Caco-2 (cell line): ENCODE measurements around the gene MMP23B. TPM values are rescaled to one million over a fixed set of nuclear protein-coding genes. Genes with fewer than 3 reads are reported as not detected.
"Not testable (repeated sequence)": the region's sequence is repeated elsewhere in the genome, so short reads cannot be mapped to it uniquely, and the experiment has no call there.

Experiments used
- BruUV-seq: library from RNA; stranded (reverse); fragments of 400-500 nt; replicated peaks from 2 replicates; lab custom pipeline; 2021; lab: Mats Ljungman, UMichigan
- CTCF ChIA-PET: fragments of 300-600 bp; sonication (Branson Sonifier 250); formaldehyde crosslinking; loops from one replicate; lab custom pipeline; 2022; ENCODE audit warnings: antibody characterized with exemption; lab: Charles Lee
- POLR2A ChIA-PET: fragments of 300-600 bp; sonication (Branson Sonifier 250); formaldehyde crosslinking; loops from one replicate; lab custom pipeline; 2022; ENCODE audit warnings: antibody characterized with exemption; lab: Charles Lee
- DNase-seq, 2 experiments: peaks; one replicate each; pipeline versions ENCODE4 v3.0.0 to v3.0.0-alpha.2; 2020 to 2022
- H3K27me3 ChIP-seq: replicated peaks from 2 replicates; pipeline ENCODE4 v1.6.0; 2011; ENCODE audit warnings: low read length; ENCODE audit not compliant: control insufficient read depth, insufficient read depth
- H3K36me3 ChIP-seq: 2 replicates; pipeline ENCODE4 v1.5.1; 2011; ENCODE audit warnings: low read length; ENCODE audit not compliant: control insufficient read depth, insufficient read depth
- H3K4me1 ChIP-seq: fragments of 250-450 bp; sonication (Bioruptor Pico); 2 replicates; pipeline ENCODE4 v1.5.1; 2020; ENCODE audit warnings: mild to moderate bottlenecking
- H3K4me3 ChIP-seq: 2 replicates; pipeline ENCODE4 v1.5.1; 2011; ENCODE audit warnings: low read depth, mild to moderate bottlenecking, control low read depth, low read length
- H3K9me3 ChIP-seq: fragments of 250-450 bp; sonication (Bioruptor Pico); 2 replicates; pipeline ENCODE4 v1.5.1; 2020; ENCODE audit warnings: mild to moderate bottlenecking, moderate library complexity
- H3K27ac Mint-ChIP-seq: one replicate; pipeline ENCODE4 v1.8.0; 2022; ENCODE audit warnings: mixed read lengths; ENCODE audit not compliant: unreplicated experiment
- H3K27me3 Mint-ChIP-seq: one replicate; pipeline ENCODE4 v1.8.0; 2022; ENCODE audit warnings: mixed read lengths; ENCODE audit not compliant: insufficient read depth, unreplicated experiment
- H3K36me3 Mint-ChIP-seq: one replicate; pipeline ENCODE4 v1.8.0; 2022; ENCODE audit warnings: mild to moderate bottlenecking, mixed read lengths; ENCODE audit not compliant: insufficient read depth, unreplicated experiment
- H3K4me1 Mint-ChIP-seq: one replicate; pipeline ENCODE4 v1.8.0; 2022; ENCODE audit warnings: low read depth, mixed read lengths; ENCODE audit not compliant: unreplicated experiment
- H3K4me3 Mint-ChIP-seq: one replicate; pipeline ENCODE4 v1.8.0; 2022; ENCODE audit warnings: mild to moderate bottlenecking, moderate library complexity, mixed read lengths; ENCODE audit not compliant: unreplicated experiment
- H3K9me3 Mint-ChIP-seq: one replicate; pipeline ENCODE4 v1.8.0; 2022; ENCODE audit warnings: mixed read lengths; ENCODE audit not compliant: unreplicated experiment
- intact Hi-C: fragments of 100-400 bp; cut with micrococcal nuclease; formaldehyde crosslinking; loops from one replicate; pipeline ENCODE4 v1.10.0; 2022; ENCODE audit not compliant: unreplicated experiment
- total RNA-seq: library from RNA; stranded (reverse); gene quantifications from 2 replicates; pipeline ENCODE4 v1.2.3, GENCODE V29; 2022
- TF ChIP-seq, protein P1 (sequence below), 2 experiments: fragments of 200-600 bp in 1 of 2; IDR thresholded peaks; 1 replicate in 1 of 2; 2 replicates in 1 of 2; pipeline versions ENCODE4 v1.5.1 to v1.8.0; 2011 to 2022; ENCODE audit warnings: antibody characterized with exemption in 1 of 2, control low read depth in 1 of 2, inconsistent platforms in 1 of 2, low read depth in 1 of 2, low read length in 1 of 2, mild to moderate bottlenecking in 1 of 2, moderate library complexity in 1 of 2; ENCODE audit not compliant: insufficient read depth in 1 of 2, severe bottlenecking in 1 of 2, unreplicated experiment in 1 of 2

MMP23B gene
- total RNA-seq, 1 experiment from 2014 or later = 6.0 TPM

DNA sequence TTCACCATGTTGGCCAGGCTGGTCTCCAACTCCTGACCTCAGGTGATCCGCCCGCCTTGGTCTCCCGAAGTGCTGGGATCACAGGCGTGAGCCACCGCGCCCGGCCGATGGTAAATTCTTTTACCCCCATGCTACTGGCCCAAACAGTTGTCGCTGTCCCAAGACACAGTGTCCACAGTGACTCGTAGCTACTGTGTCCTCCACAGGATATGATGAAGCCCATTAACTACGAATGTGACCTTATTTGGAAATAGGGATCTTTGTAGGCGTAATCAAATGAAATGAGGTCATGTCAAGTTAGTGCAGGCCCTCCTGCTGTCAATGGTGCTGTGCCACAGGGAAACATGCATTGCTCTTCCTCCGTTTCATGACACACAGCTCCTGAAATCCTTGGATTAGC lies 40.5 kb upstream of the MMP23B start:
- no peak for DNase-seq
- intact Hi-C loops = no loop called here
- TF ChIP-seq, protein P1, sequence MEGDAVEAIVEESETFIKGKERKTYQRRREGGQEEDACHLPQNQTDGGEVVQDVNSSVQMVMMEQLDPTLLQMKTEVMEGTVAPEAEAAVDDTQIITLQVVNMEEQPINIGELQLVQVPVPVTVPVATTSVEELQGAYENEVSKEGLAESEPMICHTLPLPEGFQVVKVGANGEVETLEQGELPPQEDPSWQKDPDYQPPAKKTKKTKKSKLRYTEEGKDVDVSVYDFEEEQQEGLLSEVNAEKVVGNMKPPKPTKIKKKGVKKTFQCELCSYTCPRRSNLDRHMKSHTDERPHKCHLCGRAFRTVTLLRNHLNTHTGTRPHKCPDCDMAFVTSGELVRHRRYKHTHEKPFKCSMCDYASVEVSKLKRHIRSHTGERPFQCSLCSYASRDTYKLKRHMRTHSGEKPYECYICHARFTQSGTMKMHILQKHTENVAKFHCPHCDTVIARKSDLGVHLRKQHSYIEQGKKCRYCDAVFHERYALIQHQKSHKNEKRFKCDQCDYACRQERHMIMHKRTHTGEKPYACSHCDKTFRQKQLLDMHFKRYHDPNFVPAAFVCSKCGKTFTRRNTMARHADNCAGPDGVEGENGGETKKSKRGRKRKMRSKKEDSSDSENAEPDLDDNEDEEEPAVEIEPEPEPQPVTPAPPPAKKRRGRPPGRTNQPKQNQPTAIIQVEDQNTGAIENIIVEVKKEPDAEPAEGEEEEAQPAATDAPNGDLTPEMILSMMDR (IDR thresholded peaks at IDR 0.05; ENCODE audit: insufficient read depth in 1 of 2, low read depth in 1 of 2, low read length in 1 of 2, severe bottlenecking in 1 of 2, unreplicated experiment in 1 of 2) = no peak
- Mint-ChIP-seq H3K27me3 (no peaks in the 10 kb centered on the region), H3K9me3 (no peaks in the 10 kb centered on the region), H3K36me3 (no peaks in the 10 kb centered on the region), H3K4me3 (no peak overlapping the region), H3K27ac (no peak overlapping the region), H3K4me1 (no peaks in the 10 kb centered on the region)
- H3K4me1 ChIP-seq = no peaks in the 10 kb centered on the region
- H3K27me3 ChIP-seq = no peaks in the 10 kb centered on the region
- no TSS peak for BruUV-seq
- CTCF ChIA-PET = no interaction called here
- no peaks in the 10 kb centered on the region for H3K36me3 ChIP-seq
- POLR2A ChIA-PET = no interaction called here
- no peaks in the 10 kb centered on the region for H3K9me3 ChIP-seq
- H3K4me3 ChIP-seq = no peak overlapping the region

DNA sequence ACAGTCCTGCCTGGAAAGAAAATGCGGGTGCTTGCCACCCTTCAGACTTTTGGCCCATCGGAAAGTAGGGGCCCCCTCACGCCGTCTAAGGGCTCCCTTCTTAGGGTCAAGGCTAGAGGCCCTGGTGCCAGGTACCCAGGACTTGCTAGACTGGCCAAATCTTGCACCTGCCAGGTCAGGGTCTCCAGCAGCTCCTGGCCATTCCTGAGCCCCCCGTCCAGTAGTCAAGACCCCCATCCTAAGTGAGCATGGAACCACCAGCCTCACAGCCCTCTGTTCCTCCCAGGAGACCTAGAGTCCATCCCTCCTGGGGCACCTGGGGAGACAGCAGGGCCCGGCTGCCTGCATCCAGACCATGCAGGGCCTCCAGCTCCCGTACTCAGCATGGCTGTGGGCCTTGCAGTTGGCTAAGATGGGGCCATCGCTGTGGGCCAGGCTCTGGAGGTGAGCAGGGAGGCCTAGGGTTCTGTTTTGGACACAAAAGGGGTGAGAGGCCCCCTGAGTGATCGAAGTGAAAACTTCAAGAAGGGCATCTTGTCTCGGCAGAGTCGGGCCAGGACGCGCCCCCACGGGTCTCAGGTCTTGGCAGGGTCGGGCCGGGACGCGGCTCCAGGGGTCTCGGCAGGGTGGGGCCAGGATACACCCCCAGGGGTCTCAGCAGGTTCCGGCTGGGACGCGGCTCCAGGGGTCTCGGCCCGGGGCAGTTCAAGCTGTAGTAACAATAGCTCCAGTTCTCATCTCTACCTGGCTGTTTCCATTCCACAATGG lies 38.0 kb upstream of the MMP23B start:
- Mint-ChIP-seq H3K27ac (no peak overlapping the region), H3K36me3 (no peaks in the 10 kb centered on the region), H3K9me3 (no peaks in the 10 kb centered on the region), H3K4me1 (no peaks in the 10 kb centered on the region), H3K27me3 (no peaks in the 10 kb centered on the region), H3K4me3 (no peak overlapping the region)
- no peaks in the 10 kb centered on the region for H3K9me3 ChIP-seq
- TF ChIP-seq, protein P1 (IDR thresholded peaks at IDR 0.05; ENCODE audit: insufficient read depth in 1 of 2, low read depth in 1 of 2, low read length in 1 of 2, severe bottlenecking in 1 of 2, unreplicated experiment in 1 of 2) = no peak
- no peaks in the 10 kb centered on the region for H3K4me1 ChIP-seq
- H3K27me3 ChIP-seq = no peaks in the 10 kb centered on the region
- CTCF ChIA-PET = no interaction called here
- POLR2A ChIA-PET = no interaction called here
- no peaks in the 10 kb centered on the region for H3K36me3 ChIP-seq
- no TSS peak for BruUV-seq
- intact Hi-C loops = no loop called here
- no peak overlapping the region for H3K4me3 ChIP-seq
- no peak for DNase-seq

DNA sequence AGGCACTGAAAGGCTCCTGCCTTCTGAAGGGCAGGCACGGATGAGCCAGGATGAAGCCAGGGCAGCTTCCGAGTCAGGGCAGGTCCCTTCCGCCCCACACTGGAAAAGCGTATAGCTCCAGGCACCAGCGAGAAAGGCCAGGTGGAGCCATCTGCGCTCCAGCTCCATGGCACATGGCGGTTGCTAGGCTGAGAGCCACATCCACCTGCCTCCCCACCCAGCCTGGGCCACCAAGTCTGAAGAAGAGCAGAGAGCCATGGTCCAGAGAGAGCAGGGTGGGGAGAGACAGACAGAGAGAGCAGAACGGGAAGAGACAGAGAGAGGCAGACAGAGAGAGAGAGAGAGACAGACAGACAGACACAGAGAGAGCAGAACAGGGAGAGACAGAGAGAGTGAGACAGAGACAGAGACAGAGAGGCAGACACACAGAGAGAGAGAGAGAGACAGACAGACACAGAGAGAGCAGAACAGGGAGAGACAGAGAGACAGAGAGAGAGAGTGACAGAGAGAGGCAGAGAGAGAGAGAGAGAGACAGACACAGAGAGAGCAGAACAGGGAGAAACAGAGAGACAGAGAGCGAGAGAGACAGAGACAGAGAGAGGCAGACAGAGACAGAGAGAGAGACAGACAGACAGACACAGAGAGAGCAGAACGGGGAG lies 37.2 kb upstream of the MMP23B start:
- TF ChIP-seq, protein P1 (IDR thresholded peaks at IDR 0.05; ENCODE audit: insufficient read depth in 1 of 2, low read depth in 1 of 2, low read length in 1 of 2, severe bottlenecking in 1 of 2, unreplicated experiment in 1 of 2) = no peak
- POLR2A ChIA-PET = no interaction called here
- BruUV-seq = no TSS peak

DNA sequence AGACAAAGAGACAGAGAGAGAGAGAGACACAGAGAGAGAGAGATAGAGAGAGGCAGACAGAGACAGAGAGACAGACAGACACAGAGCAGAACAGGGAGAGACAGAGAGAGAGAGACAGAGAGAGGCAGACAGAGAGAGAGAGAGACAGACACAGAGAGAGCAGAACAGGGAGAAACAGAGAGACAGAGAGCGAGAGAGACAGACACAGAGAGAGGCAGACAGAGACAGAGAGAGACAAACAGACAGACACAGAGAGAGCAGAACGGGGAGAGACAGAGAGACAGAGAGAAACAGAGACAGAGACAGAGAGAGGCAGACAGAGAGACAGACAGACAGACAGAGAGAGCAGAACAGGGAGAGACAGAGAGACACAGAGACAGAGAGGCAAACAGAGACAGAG lies 36.6 kb upstream of the MMP23B start:
- H3K4me1 ChIP-seq, H3K36me3 Mint-ChIP-seq, H3K4me3 Mint-ChIP-seq, H3K27me3 Mint-ChIP-seq, CTCF ChIA-PET, H3K4me3 ChIP-seq, H3K9me3 Mint-ChIP-seq, POLR2A ChIA-PET, H3K27me3 ChIP-seq, H3K9me3 ChIP-seq, H3K36me3 ChIP-seq, intact Hi-C loops, DNase-seq, H3K4me1 Mint-ChIP-seq, H3K27ac Mint-ChIP-seq, BruUV-seq: not testable (repeated sequence)

More for the DNA sequence above, 37.2 kb upstream of the MMP23B start:
- H3K4me3 Mint-ChIP-seq = no peak overlapping the region
- no peaks in the 10 kb centered on the region for H3K4me1 Mint-ChIP-seq
- no peaks in the 10 kb centered on the region for H3K9me3 Mint-ChIP-seq
- intact Hi-C loops = no loop called here
- no peak for DNase-seq
- Histone ChIP-seq H3K27me3 (no peaks in the 10 kb centered on the region), H3K4me1 (no peaks in the 10 kb centered on the region), H3K9me3 (no peaks in the 10 kb centered on the region), H3K4me3 (no peak overlapping the region), H3K36me3 (no peaks in the 10 kb centered on the region)
- no peaks in the 10 kb centered on the region for H3K36me3 Mint-ChIP-seq
- no peaks in the 10 kb centered on the region for H3K27me3 Mint-ChIP-seq
- CTCF ChIA-PET = no interaction called here
- no peak overlapping the region for H3K27ac Mint-ChIP-seq
